Ishikawa (cell line): Measurements from ENCODE around the gene EDA2R.

Experiments
- CEBPB ChIP-seq: IDR thresholded peaks from 2 replicates; pipeline ENCODE4 v1.6.1; 2012
- CREB1 ChIP-seq: IDR thresholded peaks from 2 replicates; pipeline ENCODE4 v1.6.1; 2012; ENCODE audit warnings: low read depth
- EGR1 ChIP-seq: IDR thresholded peaks from 2 replicates; pipeline ENCODE4 v1.6.1; 2012
- EP300 ChIP-seq: IDR thresholded peaks from 2 replicates; pipeline ENCODE4 v1.6.1; 2012; ENCODE audit warnings: borderline replicate concordance
- NFIC ChIP-seq: IDR thresholded peaks from 2 replicates; pipeline ENCODE4 v1.6.1; 2012
- RAD21 ChIP-seq: IDR thresholded peaks from 2 replicates; pipeline ENCODE4 v1.6.1; 2012; ENCODE audit warnings: low read depth
- REST ChIP-seq: IDR thresholded peaks from 2 replicates; pipeline ENCODE4 v1.6.1; 2012; ENCODE audit warnings: low read depth, mild to moderate bottlenecking
- TAF1 ChIP-seq: IDR thresholded peaks from 2 replicates; pipeline ENCODE4 v1.6.1; 2012; ENCODE audit warnings: low read depth, mild to moderate bottlenecking
- TF ChIP-seq, protein P1 (sequence below): IDR thresholded peaks from 2 replicates; pipeline ENCODE4 v1.6.1; 2012

DNA sequence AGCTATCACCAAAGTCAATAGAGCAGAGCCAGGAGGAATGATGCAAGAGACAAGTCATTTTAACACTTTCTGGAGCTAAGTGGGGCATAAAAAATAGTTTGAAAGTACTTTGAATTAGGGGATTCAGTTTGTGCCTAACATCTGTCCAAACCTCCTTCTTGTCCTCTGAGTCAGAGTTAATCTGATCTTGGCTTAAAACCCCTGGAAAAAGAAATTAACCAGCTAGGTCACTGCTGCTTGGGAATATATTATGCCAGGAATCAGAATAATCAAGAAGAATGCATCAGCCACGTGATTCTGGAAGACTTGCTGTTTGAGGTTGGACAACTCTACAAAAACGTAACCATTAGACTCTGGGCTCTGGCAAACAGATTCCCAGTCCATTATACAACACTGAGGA lies 45.3 kb upstream of the EDA2R start:
- TF ChIP-seq CREB1, result no peak
- no peak for TF ChIP-seq EP300
- TF ChIP-seq EGR1, result no peak
- no peak for TF ChIP-seq NFIC
- TF ChIP-seq, protein P1, sequence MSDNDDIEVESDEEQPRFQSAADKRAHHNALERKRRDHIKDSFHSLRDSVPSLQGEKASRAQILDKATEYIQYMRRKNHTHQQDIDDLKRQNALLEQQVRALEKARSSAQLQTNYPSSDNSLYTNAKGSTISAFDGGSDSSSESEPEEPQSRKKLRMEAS, result no peak
- TF ChIP-seq REST, result no peak
- no peak for TF ChIP-seq CEBPB
- no peak for TF ChIP-seq TAF1
- no peak for TF ChIP-seq RAD21
